ENCODE data around the gene PGBD2. TPM values are rescaled to one million over a fixed set of nuclear protein-coding genes. Genes with fewer than 3 reads are reported as not detected.

The PGBD2 gene
- total and polyA plus RNA-seq, 2 of the 13 experiments (the other 11 are each of a cell fraction or from before 2014, with no cell fraction given), result 6.0 to 7.4 TPM

DNA sequence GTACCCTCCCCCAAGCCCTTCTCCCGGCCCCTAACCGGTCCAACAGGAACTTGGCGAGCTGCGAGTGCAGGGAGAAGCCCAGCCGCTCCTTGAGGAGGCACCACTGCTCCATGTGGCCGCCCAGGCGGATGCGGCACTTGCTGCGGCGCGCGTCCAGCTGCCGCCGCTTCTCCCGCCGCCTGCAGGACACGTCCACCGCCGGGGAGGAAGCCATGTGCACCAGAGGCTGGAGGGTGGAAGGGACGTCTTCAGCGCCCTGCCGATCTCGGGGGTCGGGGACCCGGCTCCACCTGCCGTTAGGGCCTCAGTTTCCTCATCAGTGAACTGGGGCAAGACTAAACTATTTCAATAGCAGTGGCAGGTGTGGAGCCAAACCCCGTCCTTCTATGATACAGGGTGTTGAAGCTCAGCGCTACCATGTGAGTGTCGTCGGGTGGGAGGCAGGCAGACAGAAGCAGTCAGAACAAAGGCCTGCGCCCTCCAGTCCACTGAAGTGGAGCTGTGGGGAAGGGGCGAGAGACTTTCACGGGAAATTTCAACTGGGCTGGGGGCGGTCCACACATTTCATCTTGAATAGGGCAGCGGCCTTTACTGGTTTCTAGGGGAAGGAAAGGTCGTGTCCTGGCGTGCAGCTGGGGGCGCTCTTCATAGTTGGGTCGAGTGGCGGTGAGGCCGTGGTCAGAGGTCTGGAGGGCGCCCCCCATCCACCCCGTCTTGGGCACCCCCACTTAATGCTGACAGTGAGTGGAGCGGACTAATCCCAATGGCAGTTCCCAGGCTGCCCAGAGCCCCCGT lies 47.7 kb upstream of the PGBD2 start (continued):
- TF ChIP-seq, protein P1, sequence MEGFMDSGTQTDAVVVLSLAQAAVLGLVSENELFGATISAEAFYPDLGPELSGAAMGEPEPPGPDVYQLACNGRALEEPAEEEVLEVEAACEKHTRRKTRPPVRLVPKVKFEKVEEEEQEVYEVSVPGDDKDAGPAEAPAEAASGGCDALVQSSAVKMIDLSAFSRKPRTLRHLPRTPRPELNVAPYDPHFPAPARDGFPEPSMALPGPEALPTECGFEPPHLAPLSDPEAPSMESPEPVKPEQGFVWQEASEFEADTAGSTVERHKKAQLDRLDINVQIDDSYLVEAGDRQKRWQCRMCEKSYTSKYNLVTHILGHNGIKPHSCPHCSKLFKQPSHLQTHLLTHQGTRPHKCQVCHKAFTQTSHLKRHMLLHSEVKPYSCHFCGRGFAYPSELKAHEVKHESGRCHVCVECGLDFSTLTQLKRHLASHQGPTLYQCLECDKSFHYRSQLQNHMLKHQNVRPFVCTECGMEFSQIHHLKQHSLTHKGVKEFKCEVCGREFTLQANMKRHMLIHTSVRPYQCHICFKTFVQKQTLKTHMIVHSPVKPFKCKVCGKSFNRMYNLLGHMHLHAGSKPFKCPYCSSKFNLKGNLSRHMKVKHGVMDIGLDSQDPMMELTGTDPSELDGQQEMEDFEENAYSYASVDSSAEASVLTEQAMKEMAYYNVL (CRISPR knock-in tag; IDR thresholded peaks at IDR 0.05; ENCODE audit: borderline replicate concordance), result no peak
- TF ChIP-seq SMAD3 (CRISPR knock-in tag; IDR thresholded peaks at IDR 0.05) (no peak), SALL1 (CRISPR knock-in tag; IDR thresholded peaks at IDR 0.05) (no peak), NFKB2 (CRISPR knock-in tag; IDR thresholded peaks at IDR 0.05; ENCODE audit: borderline replicate concordance) (peak; percentile 27; the same call in 1 of the 2 replicates), KDM5B (CRISPR knock-in tag; IDR thresholded peaks at IDR 0.05; ENCODE audit: borderline replicate concordance) (peak; percentile 40; the same call in 1 of the 2 replicates), CBFB (CRISPR knock-in tag; IDR thresholded peaks at IDR 0.05) (peak; percentile 61; the same call in 1 of the 2 replicates), ZC3H13 (CRISPR knock-in tag; IDR thresholded peaks at IDR 0.05) (peak; percentile 41; the same call in 1 of the 2 replicates), ETV5 (CRISPR knock-in tag; IDR thresholded peaks at IDR 0.05; ENCODE audit: borderline replicate concordance) (peak; percentile 19; the same call in 1 of the 2 replicates), BRD4 (CRISPR knock-in tag; IDR thresholded peaks at IDR 0.05) (peak; percentile 63; the same call in 1 of the 2 replicates), SUZ12 (IDR thresholded peaks at IDR 0.05; ENCODE audit: low read depth, low read length) (no peak)
- TF ChIP-seq, protein P2, sequence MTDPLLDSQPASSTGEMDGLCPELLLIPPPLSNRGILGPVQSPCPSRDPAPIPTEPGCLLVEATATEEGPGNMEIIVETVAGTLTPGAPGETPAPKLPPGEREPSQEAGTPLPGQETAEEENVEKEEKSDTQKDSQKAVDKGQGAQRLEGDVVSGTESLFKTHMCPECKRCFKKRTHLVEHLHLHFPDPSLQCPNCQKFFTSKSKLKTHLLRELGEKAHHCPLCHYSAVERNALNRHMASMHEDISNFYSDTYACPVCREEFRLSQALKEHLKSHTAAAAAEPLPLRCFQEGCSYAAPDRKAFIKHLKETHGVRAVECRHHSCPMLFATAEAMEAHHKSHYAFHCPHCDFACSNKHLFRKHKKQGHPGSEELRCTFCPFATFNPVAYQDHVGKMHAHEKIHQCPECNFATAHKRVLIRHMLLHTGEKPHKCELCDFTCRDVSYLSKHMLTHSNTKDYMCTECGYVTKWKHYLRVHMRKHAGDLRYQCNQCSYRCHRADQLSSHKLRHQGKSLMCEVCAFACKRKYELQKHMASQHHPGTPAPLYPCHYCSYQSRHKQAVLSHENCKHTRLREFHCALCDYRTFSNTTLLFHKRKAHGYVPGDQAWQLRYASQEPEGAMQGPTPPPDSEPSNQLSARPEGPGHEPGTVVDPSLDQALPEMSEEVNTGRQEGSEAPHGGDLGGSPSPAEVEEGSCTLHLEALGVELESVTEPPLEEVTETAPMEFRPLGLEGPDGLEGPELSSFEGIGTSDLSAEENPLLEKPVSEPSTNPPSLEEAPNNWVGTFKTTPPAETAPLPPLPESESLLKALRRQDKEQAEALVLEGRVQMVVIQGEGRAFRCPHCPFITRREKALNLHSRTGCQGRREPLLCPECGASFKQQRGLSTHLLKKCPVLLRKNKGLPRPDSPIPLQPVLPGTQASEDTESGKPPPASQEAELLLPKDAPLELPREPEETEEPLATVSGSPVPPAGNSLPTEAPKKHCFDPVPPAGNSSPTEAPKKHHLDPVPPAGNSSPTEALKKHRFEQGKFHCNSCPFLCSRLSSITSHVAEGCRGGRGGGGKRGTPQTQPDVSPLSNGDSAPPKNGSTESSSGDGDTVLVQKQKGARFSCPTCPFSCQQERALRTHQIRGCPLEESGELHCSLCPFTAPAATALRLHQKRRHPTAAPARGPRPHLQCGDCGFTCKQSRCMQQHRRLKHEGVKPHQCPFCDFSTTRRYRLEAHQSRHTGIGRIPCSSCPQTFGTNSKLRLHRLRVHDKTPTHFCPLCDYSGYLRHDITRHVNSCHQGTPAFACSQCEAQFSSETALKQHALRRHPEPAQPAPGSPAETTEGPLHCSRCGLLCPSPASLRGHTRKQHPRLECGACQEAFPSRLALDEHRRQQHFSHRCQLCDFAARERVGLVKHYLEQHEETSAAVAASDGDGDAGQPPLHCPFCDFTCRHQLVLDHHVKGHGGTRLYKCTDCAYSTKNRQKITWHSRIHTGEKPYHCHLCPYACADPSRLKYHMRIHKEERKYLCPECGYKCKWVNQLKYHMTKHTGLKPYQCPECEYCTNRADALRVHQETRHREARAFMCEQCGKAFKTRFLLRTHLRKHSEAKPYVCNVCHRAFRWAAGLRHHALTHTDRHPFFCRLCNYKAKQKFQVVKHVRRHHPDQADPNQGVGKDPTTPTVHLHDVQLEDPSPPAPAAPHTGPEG (CRISPR knock-in tag; IDR thresholded peaks at IDR 0.05), result 0 out of 2 replicates have a peak, but pooled peaks have one; percentile 44
- TF ChIP-seq, protein P3, sequence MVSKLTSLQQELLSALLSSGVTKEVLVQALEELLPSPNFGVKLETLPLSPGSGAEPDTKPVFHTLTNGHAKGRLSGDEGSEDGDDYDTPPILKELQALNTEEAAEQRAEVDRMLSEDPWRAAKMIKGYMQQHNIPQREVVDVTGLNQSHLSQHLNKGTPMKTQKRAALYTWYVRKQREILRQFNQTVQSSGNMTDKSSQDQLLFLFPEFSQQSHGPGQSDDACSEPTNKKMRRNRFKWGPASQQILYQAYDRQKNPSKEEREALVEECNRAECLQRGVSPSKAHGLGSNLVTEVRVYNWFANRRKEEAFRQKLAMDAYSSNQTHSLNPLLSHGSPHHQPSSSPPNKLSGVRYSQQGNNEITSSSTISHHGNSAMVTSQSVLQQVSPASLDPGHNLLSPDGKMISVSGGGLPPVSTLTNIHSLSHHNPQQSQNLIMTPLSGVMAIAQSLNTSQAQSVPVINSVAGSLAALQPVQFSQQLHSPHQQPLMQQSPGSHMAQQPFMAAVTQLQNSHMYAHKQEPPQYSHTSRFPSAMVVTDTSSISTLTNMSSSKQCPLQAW (CRISPR knock-in tag; IDR thresholded peaks at IDR 0.05), result 0 out of 2 replicates have a peak, but pooled peaks have one; percentile 60
- TF ChIP-seq, protein P4, sequence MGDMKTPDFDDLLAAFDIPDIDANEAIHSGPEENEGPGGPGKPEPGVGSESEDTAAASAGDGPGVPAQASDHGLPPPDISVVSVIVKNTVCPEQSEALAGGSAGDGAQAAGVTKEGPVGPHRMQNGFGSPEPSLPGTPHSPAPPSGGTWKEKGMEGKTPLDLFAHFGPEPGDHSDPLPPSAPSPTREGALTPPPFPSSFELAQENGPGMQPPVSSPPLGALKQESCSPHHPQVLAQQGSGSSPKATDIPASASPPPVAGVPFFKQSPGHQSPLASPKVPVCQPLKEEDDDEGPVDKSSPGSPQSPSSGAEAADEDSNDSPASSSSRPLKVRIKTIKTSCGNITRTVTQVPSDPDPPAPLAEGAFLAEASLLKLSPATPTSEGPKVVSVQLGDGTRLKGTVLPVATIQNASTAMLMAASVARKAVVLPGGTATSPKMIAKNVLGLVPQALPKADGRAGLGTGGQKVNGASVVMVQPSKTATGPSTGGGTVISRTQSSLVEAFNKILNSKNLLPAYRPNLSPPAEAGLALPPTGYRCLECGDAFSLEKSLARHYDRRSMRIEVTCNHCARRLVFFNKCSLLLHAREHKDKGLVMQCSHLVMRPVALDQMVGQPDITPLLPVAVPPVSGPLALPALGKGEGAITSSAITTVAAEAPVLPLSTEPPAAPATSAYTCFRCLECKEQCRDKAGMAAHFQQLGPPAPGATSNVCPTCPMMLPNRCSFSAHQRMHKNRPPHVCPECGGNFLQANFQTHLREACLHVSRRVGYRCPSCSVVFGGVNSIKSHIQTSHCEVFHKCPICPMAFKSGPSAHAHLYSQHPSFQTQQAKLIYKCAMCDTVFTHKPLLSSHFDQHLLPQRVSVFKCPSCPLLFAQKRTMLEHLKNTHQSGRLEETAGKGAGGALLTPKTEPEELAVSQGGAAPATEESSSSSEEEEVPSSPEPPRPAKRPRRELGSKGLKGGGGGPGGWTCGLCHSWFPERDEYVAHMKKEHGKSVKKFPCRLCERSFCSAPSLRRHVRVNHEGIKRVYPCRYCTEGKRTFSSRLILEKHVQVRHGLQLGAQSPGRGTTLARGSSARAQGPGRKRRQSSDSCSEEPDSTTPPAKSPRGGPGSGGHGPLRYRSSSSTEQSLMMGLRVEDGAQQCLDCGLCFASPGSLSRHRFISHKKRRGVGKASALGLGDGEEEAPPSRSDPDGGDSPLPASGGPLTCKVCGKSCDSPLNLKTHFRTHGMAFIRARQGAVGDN (CRISPR knock-in tag; IDR thresholded peaks at IDR 0.05), result peak; percentile 84

All from HepG2 (cell line).